A549 treated with Hydrocortisone at 1 μM for 4 hours (cell line): ENCODE measurements around the gene RNF6. TPM values are rescaled to one million over a fixed set of nuclear protein-coding genes. Genes with fewer than 3 reads are reported as not detected.

Experiments
- total RNA-seq: library from RNA; stranded (reverse); fragments of 200-300 nt; extraction: Qiagen RNA extraction; gene quantifications from 5 replicates; pipeline ENCODE4 v1.2.3, GENCODE V29; 2022

RNF6 gene
- 21.9 to 35.4 TPM (median 25.1 TPM) in 5 replicates for total RNA-seq

DNA sequence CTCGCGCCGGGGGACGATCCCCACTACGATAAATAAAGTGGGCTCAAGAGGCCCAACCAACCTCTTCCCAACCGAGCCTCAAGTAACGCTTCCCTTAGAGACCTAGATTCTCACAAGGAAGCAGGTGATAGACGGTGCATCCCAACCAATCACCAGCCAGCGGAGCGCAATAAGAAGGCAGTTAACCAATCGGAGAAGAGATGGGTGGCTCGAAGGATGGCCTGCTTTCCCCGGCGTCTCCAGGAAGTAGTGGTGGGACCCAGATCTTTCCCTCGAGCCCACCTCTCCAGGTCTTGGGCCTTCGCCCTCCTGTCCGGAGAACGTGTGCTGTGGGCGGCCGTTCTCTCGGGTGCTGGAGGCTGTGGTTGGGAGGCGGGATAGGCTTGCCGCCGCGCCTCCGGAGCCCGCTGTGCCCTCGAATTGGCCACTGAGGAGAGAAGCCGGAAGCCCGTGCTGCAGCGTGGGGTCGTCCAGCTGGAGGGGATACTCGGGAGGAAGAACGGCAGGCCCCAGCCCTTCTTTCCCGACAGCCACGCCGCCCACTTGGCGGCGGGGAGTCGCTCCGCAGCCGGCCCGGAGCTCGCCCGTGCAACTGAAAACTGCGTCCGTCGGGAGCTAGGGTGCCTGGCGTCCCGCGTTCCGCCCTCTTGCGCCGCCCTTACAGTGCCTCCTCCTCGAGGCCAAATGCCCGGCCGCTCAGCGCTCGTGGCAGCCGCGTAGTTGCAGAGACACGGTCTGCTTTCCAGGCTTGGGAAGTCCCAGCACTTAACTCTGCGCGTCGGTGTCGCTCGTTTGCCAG is at the start of gene RNF6:
TSS of gene RNF6 (minus strand) at position 594 of the 799 bp plus-strand sequence. CDS start 2,665 bp downstream, outside the sequence.

DNA sequence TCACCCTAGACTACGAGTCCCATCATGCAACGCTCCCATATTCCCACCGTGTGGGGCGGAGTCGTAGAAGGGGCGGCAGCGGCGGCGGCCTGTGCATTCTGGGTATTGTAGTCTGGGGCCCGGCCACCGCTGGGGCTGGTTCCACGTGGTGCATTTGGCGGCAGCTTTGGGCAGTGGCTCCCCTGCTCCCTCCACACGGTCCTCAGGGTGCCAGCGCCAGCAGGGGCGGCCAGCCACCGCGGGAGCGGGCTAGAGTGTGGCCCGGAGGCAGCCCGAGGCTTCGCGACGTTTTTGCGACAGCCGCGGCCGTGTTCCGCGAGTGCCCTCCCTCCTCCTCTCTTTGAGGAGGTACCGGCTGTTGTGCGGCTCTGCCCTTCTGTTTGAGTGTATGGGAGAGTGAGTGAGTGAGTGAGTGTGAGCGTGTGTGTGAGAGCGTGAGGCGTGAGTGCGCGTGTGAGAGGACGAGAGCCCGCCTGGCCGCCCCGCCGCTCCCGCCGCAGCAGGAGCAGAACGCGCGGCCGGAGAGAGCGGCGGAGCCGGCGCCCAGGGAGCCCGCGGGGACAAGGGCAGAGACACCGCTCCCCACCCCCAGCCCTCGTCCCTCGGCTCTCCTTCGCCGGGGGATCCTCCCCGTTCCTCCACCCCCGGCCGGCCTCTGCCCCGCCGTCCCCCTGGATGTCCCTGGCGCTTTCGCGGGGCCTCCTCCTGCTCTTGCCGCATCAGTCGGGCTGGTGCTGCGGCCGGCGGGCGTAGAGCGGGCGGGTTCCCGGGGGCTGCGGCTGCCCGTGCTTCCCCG is 31.9 kb upstream of the RNF6 start, which contains the start of gene CDK8:
TSS of gene CDK8 (plus strand) at position 343 of the 796 bp plus-strand sequence. CDS start 513 bp downstream, outside the sequence.

Other genes with a start within 250 kb of the RNF6 start
- gene SHISA2, start 170.3 kb downstream of the RNF6 start, total RNA-seq: not detected in 5 replicates
- gene CDK8, start 31.8 kb upstream of the RNF6 start, total RNA-seq: 9.7 to 14.1 TPM (median 11.9 TPM) in 5 replicates